Neural crest cell (in vitro differentiated cells): ENCODE results near the gene ADRB2. TPM values are rescaled to one million over a fixed set of nuclear protein-coding genes. Genes with fewer than 3 reads are reported as not detected.

Experiments
- DNase-seq: peaks from one replicate; pipeline ENCODE4 v3.0.0; 2021; ENCODE audit warnings: low read depth, mixed read lengths, low spot score
- H3K27ac Mint-ChIP-seq: one replicate; pipeline ENCODE4 v1.8.0; 2021; ENCODE audit warnings: mild to moderate bottlenecking, mixed read lengths; ENCODE audit not compliant: unreplicated experiment
- H3K27me3 Mint-ChIP-seq: 2 replicates; pipeline ENCODE4 v1.8.0; 2021; ENCODE audit warnings: low read depth, mild to moderate bottlenecking, mixed read lengths
- H3K36me3 Mint-ChIP-seq: 2 replicates; pipeline ENCODE4 v1.8.0; 2021; ENCODE audit warnings: low read depth, mild to moderate bottlenecking, mixed read lengths
- H3K4me1 Mint-ChIP-seq: 2 replicates; pipeline ENCODE4 v1.8.0; 2021; ENCODE audit warnings: mixed read lengths
- H3K4me3 Mint-ChIP-seq: one replicate; pipeline ENCODE4 v1.8.0; 2021; ENCODE audit warnings: mild to moderate bottlenecking, mixed read lengths
- H3K9me3 Mint-ChIP-seq: 2 replicates; pipeline ENCODE4 v1.8.0; 2021; ENCODE audit warnings: mixed read lengths
- total RNA-seq: library from RNA; stranded (reverse); gene quantifications from 2 replicates; pipeline ENCODE4 v1.2.1, GENCODE V29; 2021
- TF ChIP-seq, protein P1 (sequence below): fragments of 200-600 bp; sonication (generic); conservative IDR thresholded peaks from 2 replicates; pipeline ENCODE4 v1.5.0; 2021; ENCODE audit warnings: antibody characterized with exemption, mild to moderate bottlenecking

The ADRB2 gene
- total RNA-seq, 1 donor from 2014 or later: 0.16 TPM

DNA sequence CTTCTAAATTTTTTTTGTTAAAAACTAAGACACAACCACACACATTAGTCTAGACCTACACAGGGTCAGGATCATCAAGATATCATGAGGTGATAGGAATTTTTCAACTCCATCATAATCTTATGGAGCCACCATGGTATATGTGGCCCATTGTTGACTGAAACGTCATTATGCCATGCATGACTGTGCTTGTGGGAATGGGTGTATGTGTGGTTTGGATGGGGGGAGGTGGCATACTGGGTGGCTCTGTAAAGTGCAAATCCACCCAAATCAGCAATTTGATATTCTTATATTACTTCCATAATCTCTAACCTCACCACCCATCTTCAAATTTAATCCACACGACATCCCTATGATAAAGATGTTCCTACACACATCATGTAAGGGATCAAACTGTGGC, 21.0 kb downstream of the ADRB2 start:
- H3K9me3 Mint-ChIP-seq: no peaks in the 10 kb centered on the region
- H3K4me1 Mint-ChIP-seq: peaks cover 5% of the 10 kb centered on the region
- no peak for DNase-seq
- no peak overlapping the region for H3K4me3 Mint-ChIP-seq
- TF ChIP-seq, protein P1, sequence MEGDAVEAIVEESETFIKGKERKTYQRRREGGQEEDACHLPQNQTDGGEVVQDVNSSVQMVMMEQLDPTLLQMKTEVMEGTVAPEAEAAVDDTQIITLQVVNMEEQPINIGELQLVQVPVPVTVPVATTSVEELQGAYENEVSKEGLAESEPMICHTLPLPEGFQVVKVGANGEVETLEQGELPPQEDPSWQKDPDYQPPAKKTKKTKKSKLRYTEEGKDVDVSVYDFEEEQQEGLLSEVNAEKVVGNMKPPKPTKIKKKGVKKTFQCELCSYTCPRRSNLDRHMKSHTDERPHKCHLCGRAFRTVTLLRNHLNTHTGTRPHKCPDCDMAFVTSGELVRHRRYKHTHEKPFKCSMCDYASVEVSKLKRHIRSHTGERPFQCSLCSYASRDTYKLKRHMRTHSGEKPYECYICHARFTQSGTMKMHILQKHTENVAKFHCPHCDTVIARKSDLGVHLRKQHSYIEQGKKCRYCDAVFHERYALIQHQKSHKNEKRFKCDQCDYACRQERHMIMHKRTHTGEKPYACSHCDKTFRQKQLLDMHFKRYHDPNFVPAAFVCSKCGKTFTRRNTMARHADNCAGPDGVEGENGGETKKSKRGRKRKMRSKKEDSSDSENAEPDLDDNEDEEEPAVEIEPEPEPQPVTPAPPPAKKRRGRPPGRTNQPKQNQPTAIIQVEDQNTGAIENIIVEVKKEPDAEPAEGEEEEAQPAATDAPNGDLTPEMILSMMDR: no peak
- no peaks in the 10 kb centered on the region for H3K36me3 Mint-ChIP-seq
- no peak overlapping the region for H3K27ac Mint-ChIP-seq
- H3K27me3 Mint-ChIP-seq: peaks cover 5% of the 10 kb centered on the region

DNA sequence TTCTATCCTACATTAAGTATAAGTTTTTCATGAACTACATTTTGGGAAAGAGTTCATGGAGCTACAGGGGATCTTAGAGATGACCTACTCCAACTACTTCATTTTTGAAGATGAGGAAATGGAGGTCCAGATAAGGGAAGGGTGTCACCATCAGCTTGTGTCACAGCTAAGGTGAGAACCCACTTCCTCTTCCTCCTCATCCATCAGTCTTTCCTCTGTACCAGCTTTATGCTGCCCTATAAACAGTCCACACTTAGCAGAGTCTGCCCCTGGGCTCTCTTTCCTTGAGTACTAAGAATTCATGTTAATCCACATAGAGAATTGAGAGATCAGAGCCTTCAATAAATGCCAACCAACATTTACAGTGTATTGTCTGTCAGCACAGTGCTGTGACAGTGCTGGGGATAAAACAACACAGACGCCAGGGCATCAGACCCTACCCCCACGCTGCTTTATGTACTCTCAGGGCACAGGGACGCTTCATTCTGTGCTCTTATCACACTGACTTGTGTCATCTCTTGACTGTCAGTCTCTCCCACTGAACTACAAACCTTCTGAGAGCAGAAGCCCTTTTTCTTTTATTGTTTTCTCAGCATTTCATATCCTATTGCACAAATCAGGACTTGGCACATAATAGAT, 22.1 kb downstream of the ADRB2 start:
- no peaks in the 10 kb centered on the region for H3K9me3 Mint-ChIP-seq
- no peak overlapping the region for H3K27ac Mint-ChIP-seq
- peaks cover 7% of the 10 kb centered on the region for H3K27me3 Mint-ChIP-seq
- H3K4me3 Mint-ChIP-seq: no peak overlapping the region
- TF ChIP-seq, protein P1: no peak
- peaks cover 5% of the 10 kb centered on the region for H3K4me1 Mint-ChIP-seq
- H3K36me3 Mint-ChIP-seq: no peaks in the 10 kb centered on the region
- DNase-seq: no peak

DNA sequence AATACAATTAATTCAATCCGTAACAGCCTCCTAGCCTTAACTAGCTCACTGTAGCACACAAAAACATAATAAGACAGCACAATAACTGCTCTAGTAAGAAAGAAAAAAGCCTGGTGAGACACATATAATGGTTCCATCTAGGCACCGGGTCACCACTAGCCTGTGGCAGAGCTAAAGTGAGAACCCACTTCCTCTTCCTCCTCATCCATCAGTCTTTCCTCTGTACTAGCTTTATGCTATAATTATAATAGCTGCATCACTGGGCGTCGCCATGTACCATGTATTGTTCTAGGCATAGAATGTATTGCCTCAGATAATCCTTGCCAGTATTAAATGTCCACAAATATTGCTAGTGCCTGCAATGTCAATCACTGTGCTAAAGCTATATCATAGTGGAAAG, 23.1 kb downstream of the ADRB2 start:
- Mint-ChIP-seq H3K27me3 (peaks cover 7% of the 10 kb centered on the region), H3K4me1 (peaks cover 5% of the 10 kb centered on the region), H3K36me3 (no peaks in the 10 kb centered on the region), H3K27ac (no peak overlapping the region), H3K4me3 (no peak overlapping the region), H3K9me3 (no peaks in the 10 kb centered on the region)
- no peak for DNase-seq
- TF ChIP-seq, protein P1: no peak

DNA sequence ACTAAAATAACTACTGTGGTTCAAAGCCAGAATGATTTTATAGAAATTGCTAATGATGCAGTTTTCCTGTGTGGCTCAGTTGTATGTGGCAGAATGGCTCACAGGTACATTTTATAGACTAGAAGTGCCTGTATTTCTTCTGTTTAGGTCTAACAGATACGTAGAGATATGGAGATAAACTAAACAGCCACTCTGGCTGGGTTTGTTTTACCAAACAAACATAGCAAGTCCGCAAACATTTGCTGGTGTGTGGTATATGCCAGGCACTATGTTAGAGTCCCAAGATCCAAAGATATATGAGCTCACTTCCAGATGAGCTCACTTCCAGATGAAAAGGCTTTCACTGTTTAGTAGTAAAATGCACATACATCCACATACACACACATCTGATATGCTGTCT, 24.4 kb downstream of the ADRB2 start:
- no peak overlapping the region for H3K4me3 Mint-ChIP-seq
- no peaks in the 10 kb centered on the region for H3K9me3 Mint-ChIP-seq
- no peak overlapping the region for H3K27ac Mint-ChIP-seq
- no peaks in the 10 kb centered on the region for H3K36me3 Mint-ChIP-seq
- peaks cover 7% of the 10 kb centered on the region for H3K27me3 Mint-ChIP-seq
- TF ChIP-seq, protein P1: no peak
- no peak for DNase-seq
- H3K4me1 Mint-ChIP-seq: no peaks in the 10 kb centered on the region

DNA sequence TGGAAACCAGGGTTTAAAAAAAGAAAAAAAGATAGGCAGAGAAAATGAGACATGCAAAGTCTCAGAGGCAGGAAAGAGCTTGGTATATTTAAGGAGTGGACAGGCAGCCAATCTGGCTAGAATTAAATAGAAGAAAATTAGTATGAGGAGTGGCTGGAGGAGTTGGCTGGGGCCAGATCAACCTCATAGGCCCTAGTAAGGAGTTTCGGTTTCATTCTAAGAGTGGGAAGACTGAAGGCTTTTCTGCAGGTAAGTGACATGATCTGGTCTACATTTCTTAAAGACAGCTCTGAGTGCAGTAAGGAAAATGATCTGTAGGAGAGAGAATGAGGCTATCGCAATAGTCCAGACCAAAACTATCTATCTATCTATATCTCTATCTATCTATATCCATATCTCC, 27.5 kb downstream of the ADRB2 start:
- H3K36me3 Mint-ChIP-seq: no peaks in the 10 kb centered on the region
- no peak overlapping the region for H3K4me3 Mint-ChIP-seq
- no peak for DNase-seq
- H3K9me3 Mint-ChIP-seq: no peaks in the 10 kb centered on the region
- TF ChIP-seq, protein P1: no peak
- H3K4me1 Mint-ChIP-seq: no peaks in the 10 kb centered on the region
- no peak overlapping the region for H3K27ac Mint-ChIP-seq
- H3K27me3 Mint-ChIP-seq: peaks cover 5% of the 10 kb centered on the region
